Activated T-cell treated with anti-CD3 and anti-CD28 coated beads, Interleukin-2, amount 50 U/mL, for 24 hours (primary cell): Measurements from ENCODE around the gene MEX3A.
"Not testable (repeated sequence)": the region's sequence is repeated elsewhere in the genome, so short reads cannot be mapped to it uniquely, and the experiment has no call there.

Experiments used
- DNase-seq: peaks from one replicate; pipeline ENCODE4 v3.0.0-alpha.2; 2020
- H3K27ac Mint-ChIP-seq: 2 replicates; pipeline ENCODE4 v1.8.0; 2020; ENCODE audit warnings: mild to moderate bottlenecking, mixed read lengths
- H3K27me3 Mint-ChIP-seq: 2 replicates; pipeline ENCODE4 v1.8.0; 2020; ENCODE audit warnings: mixed read lengths
- H3K36me3 Mint-ChIP-seq: 2 replicates; pipeline ENCODE4 v1.8.0; 2020; ENCODE audit warnings: low read depth, mixed read lengths
- H3K4me1 Mint-ChIP-seq: 2 replicates; pipeline ENCODE4 v1.8.0; 2020; ENCODE audit warnings: low read depth, mixed read lengths
- H3K4me3 Mint-ChIP-seq: 2 replicates; pipeline ENCODE4 v1.8.0; 2020; ENCODE audit warnings: mild to moderate bottlenecking, moderate library complexity, mixed read lengths
- H3K9me3 Mint-ChIP-seq: 2 replicates; pipeline ENCODE4 v1.8.0; 2020; ENCODE audit warnings: mixed read lengths

The MEX3A gene

DNA sequence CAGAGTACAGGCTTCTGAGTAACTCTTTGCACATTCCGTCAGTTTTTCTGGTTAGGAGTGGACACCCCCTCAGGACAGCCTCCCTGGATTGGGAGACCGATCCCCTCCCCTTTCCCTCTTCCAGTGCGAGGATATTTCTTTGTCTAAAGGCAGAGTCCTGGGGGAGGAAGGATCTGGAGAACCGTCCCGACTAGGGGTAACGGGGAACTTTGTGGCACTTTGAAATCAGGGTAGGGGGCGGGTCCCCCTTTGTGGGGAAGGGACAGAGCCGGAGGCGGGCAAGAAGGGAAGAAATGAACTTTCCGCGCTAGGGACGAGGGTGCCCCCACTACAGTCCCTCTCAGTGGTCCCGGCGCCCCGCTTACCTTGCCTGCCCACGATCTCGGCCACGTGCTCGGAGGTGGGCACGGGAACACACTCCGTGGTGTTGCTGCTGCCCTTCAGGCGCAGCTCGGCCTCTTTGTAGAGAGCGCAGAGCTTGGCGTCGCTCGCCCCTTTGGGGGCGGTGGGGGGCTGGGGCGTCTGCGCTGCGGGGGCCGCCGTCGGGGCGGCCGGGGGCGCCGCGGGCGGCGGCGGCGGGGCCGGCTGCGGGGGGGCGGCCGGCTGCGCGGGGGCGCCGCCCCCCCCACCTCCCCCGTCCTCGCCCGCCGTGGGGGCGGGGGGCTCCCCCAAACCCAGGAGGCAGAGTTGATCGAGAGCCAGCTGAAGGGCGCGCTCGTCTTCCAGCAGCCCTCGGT, 917 bp downstream of the MEX3A start:
- H3K36me3 Mint-ChIP-seq: no peaks in the 10 kb centered on the region

DNA sequence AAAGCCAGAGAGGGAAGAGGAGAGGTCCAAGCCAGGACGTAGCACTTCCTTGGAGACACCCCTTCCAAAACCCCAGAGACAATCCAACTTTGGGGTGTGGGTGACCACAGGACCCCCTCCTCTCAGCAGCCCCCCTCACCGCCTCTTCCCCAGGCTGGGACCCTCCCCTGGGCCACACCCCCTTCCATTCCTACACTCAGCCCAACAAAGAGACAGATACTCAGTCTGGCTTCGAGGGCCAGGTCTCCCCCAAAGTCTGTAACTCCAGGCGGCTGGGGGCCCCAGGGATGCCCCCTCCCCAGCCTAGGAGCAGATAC, 1.4 kb downstream of the MEX3A start:
- H3K4me1 Mint-ChIP-seq: peaks cover 22% of the 10 kb centered on the region
- peak overlapping the region; percentile 55 for H3K4me3 Mint-ChIP-seq
- no peak overlapping the region for H3K27ac Mint-ChIP-seq
- H3K36me3 Mint-ChIP-seq: no peaks in the 10 kb centered on the region
- DNase-seq: no peak
- peaks cover 46% of the 10 kb centered on the region for H3K27me3 Mint-ChIP-seq
- no peaks in the 10 kb centered on the region for H3K9me3 Mint-ChIP-seq

More for the DNA sequence above, 917 bp downstream of the MEX3A start:
- Mint-ChIP-seq H3K4me3 (peak overlapping the region; percentile 66), H3K9me3 (no peaks in the 10 kb centered on the region), H3K27ac (no peak overlapping the region), H3K4me1 (peaks cover 21% of the 10 kb centered on the region), H3K27me3 (peaks cover 50% of the 10 kb centered on the region)
- DNase-seq: no peak

DNA sequence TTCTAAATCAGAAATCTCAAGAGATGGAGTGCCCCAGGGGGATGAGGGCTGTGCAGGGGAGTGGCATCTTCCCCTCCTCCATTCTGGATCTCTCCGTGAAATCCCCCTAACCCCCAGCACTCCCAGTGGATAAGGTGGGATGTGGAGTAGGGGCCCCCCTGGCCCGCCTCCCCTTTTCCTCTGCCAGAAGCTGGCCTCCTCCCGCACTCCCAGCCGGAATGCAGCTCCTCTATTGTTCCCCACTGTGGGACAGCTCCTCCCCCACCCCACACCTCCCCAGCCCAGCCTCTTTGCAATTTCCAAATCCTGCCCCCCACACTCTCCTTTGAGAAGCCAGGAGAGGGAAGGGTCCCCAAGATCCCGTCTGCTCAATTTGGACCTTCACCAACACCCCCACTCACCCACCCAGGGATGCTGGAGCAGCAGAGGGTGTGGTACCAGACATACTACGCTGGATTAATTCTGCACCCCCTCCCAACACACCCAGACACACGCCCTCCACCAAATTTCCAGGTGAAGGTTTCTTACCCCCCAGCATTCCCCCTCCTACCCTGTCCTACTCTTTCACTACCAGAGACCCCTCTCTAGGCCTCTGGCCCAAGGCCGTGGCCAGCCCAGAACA, 1.9 kb downstream of the MEX3A start:
- Mint-ChIP-seq H3K27me3 (peaks cover 44% of the 10 kb centered on the region), H3K27ac (no peak overlapping the region), H3K4me1 (peaks cover 24% of the 10 kb centered on the region), H3K36me3 (no peaks in the 10 kb centered on the region), H3K4me3 (no peak overlapping the region), H3K9me3 (no peaks in the 10 kb centered on the region)
- no peak for DNase-seq

DNA sequence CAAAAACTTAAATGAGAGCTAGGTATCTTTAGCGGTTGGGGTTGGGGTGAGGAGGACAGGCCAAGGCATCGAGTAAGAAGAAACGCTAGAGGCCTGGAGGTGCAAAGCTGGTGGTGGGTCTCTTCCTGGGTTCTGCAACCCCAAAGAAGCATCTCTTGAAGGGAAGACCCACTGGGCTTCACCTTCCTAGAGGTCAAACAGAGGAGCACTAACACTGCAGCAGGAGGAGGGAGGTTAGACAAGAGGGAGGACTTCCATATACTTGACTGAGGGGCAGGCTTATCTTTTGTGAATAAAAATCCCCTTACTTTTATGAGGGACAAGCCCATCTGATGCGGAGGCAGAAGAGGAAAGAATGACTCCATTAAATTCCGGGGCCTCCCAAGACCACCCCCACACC, 2.5 kb downstream of the MEX3A start:
- no peak for DNase-seq
- Mint-ChIP-seq H3K27me3 (peaks cover 38% of the 10 kb centered on the region), H3K4me3 (no peak overlapping the region), H3K36me3 (no peaks in the 10 kb centered on the region), H3K9me3 (no peaks in the 10 kb centered on the region), H3K4me1 (peaks cover 24% of the 10 kb centered on the region), H3K27ac (no peak overlapping the region)

DNA sequence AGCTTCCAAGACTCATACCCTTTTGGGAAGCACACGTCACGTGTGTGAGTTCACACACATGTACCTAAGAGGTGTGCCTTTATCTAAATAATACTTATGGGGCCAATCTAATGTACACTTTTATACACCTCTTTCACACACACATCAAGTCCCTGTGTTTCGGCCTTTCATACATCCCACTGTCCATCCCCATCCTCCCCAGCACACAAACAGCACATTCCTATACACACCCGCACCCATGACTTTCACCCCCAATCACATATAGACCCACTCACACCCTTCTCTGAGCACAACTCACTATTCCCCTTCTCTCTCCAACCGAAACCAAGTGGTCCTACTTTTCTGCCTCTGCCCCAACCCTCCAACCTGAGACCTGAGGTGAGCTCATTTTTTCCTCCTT, 3.5 kb downstream of the MEX3A start:
- Mint-ChIP-seq H3K27ac (no peak overlapping the region), H3K4me1 (peaks cover 23% of the 10 kb centered on the region), H3K36me3 (no peaks in the 10 kb centered on the region), H3K9me3 (no peaks in the 10 kb centered on the region), H3K27me3 (peaks cover 28% of the 10 kb centered on the region), H3K4me3 (no peak overlapping the region)
- DNase-seq: no peak

DNA sequence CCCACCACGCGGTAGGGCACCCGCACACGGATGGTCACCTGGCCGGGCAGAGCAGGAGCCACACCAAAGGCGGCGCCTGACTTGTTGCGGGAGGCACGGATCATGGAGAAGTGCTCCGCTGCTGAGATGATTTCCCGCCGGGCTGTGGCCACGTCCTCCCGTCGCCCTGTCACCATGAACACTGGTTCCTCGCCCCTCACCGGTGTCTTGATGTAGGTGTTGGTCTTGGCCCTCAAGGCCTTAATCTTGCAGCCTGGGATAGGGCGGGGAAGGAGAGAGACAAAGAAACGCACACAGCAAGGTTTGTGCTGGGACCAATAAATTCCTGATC, 4.9 kb downstream of the MEX3A start:
- H3K9me3 Mint-ChIP-seq: no peaks in the 10 kb centered on the region
- H3K4me1 Mint-ChIP-seq: peaks cover 16% of the 10 kb centered on the region
- no peak overlapping the region for H3K4me3 Mint-ChIP-seq
- H3K27me3 Mint-ChIP-seq: peaks cover 20% of the 10 kb centered on the region
- no peaks in the 10 kb centered on the region for H3K36me3 Mint-ChIP-seq
- no peak for DNase-seq
- H3K27ac Mint-ChIP-seq: no peak overlapping the region

DNA sequence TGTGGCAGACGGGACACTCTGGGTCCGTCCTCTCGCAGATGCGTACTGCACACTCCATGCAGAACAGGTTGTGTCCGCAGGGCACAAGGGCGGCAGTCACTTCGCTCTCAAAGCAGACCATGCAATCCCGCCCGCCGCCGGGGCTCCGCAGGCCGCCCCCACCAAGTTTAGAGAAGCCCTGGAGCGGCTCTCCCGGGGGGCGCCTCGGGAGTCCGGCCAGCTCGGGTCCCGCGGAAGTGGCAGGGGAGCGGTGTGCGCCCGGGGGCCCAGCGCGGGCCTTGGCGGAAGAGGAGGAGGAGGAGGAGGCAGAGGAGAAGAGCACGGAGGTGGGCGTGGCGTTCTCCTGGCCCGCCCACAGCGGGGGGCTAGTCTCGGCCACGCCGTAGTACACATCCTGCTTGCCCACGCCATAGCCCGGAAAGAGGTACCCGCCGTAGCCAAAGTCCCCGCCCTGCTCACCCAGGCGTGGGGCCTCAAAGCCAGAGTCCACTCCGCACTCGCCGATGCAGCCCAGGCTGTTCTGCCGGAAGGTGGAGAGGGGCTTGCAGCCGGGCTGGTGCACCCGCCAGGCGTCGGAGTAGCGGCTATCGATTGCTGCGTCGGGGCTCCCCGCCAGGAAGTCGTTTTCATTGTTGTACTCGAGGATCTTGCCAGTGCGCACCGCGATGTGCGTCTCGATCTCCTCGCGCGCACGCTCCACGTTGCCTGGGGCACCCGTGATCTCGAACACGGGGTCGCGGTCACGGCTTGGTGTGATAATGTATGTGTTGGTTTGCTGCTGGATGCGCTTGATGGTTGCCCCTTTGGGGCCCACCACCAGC, 5.4 kb downstream of the MEX3A start:
- Mint-ChIP-seq H3K27me3 (peaks cover 20% of the 10 kb centered on the region), H3K36me3 (no peaks in the 10 kb centered on the region), H3K4me3 (peak overlapping the region; percentile 64), H3K4me1 (peaks cover 15% of the 10 kb centered on the region), H3K27ac (no peak overlapping the region), H3K9me3 (no peaks in the 10 kb centered on the region)
- DNase-seq: peak; percentile 45

DNA sequence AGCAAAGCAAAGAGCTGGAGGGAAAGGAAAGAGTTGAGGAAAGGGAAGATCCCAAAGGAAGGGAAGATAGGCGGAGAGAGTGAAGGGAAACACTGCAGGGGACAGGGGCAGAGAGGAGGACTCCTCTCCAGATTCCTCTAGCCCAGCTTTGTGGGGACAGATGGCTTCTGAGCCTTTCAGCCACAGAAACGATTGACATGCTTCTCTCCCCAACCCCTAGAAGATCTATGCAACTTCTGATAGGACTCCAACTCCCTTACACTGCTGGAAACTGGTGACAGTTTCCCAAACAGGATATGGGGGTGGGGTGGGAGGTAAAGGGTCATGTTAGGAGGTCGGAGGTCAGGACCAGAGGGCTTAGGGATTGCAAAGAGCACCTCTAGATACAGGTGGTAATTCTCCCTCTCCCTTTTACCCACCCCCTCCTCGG, 6.5 kb downstream of the MEX3A start:
- H3K4me3 Mint-ChIP-seq: peak overlapping the region; percentile 64

DNA sequence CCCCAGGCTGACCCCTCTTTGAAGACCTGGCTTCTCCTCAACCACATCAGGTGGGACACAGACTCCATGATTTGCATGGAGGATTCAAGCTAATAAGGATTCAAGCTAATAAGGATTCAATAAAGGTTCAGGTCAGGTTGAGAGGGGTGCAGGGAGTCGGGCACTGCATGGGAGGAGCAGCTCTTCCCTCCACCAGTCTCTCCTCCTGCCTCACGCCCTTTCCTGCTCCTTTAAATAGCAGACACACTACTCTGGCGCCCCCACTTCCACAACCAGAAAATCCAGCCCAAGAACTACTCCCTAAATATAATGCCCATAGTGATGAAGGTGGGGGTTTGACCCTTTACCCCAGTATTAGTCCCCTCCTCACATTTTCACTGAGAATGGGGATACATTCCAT, 7.1 kb downstream of the MEX3A start:
- no peak for DNase-seq
- Mint-ChIP-seq H3K36me3 (no peaks in the 10 kb centered on the region), H3K4me1 (peaks cover 10% of the 10 kb centered on the region), H3K27ac (no peak overlapping the region), H3K27me3 (peaks cover 13% of the 10 kb centered on the region), H3K9me3 (no peaks in the 10 kb centered on the region), H3K4me3 (no peak overlapping the region)

More for the DNA sequence above, 6.5 kb downstream of the MEX3A start:
- DNase-seq: no peak
- Mint-ChIP-seq H3K4me1 (peaks cover 10% of the 10 kb centered on the region), H3K27ac (no peak overlapping the region), H3K27me3 (peaks cover 14% of the 10 kb centered on the region), H3K36me3 (no peaks in the 10 kb centered on the region), H3K9me3 (no peaks in the 10 kb centered on the region)

DNA sequence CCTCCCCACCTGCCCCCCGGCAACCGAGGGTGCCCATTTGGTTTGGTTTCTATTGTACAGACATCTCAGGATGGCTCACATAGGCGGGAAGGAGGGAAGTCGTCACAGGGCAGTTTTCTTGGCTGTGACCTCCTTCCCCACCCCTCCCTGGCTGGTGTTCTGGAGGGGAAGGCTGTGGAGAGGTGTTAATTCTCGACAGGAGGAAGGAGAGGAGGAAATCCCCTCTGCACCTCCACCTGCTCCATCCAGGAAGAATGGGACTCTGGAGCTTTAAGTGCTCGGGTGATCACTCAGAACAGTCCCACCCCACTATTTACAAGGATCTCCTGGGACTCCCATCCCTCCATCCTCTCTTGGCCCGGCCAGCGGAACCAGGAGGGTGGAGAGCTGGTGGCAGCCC, 7.6 kb downstream of the MEX3A start:
- Mint-ChIP-seq H3K27me3 (peaks cover 13% of the 10 kb centered on the region), H3K4me3 (no peak overlapping the region), H3K9me3 (no peaks in the 10 kb centered on the region), H3K27ac (no peak overlapping the region), H3K4me1 (peaks cover 10% of the 10 kb centered on the region), H3K36me3 (no peaks in the 10 kb centered on the region)
- no peak for DNase-seq

DNA sequence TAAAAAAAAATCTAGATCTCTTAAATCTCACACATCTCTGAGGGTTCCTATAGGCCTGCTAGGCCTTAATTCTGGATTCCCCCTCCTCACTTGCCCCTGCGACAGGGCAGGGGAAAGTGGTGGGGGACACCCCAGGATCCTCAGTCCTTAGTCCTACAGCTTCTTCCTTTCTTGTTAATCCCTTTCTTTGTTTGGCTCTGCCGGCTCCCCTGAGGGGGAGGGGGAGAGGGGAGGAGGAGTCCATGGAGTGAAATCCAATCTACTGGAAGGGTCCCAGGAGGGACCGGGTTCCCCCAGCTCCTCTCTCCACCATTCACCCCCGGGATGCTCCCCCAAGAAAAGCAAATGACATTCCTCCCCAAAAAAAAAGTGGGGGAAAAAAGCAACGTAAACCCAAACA, 8.5 kb downstream of the MEX3A start:
- H3K4me3 Mint-ChIP-seq: no peak overlapping the region
- H3K9me3 Mint-ChIP-seq: no peaks in the 10 kb centered on the region
- peaks cover 10% of the 10 kb centered on the region for H3K4me1 Mint-ChIP-seq

DNA sequence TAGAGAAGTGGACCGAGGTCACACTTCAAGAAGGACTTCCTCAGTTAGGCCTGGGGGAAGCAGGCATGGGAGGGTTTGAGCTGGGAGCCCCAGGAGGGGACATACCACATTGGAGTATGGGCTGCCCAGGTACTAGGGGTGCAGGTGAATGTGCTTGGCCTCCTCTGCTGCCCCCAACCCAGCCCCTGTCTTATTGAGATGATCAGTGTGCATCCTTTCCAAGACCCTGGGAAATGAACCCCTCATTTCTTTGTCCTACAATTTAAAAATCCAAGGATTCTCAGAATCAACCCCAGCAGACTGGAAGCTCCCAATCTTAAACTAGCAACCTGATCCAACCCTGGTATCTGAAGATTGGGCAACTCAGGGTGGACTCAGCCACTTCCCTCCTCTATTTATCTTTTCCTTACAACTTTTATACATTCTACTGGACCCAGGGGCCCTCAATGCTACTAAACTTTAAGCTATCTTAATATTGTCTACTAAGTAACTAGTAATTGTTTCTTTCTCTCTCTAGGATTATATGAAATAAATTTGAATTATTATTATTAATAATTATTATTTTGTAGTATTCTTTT, 9.1 kb downstream of the MEX3A start:
- no peak overlapping the region for H3K27ac Mint-ChIP-seq
- H3K4me1 Mint-ChIP-seq: peaks cover 10% of the 10 kb centered on the region
- no peaks in the 10 kb centered on the region for H3K36me3 Mint-ChIP-seq
- H3K9me3 Mint-ChIP-seq: no peaks in the 10 kb centered on the region
- DNase-seq: no peak
- no peak overlapping the region for H3K4me3 Mint-ChIP-seq
- H3K27me3 Mint-ChIP-seq: peaks cover 10% of the 10 kb centered on the region

More for the DNA sequence above, 8.5 kb downstream of the MEX3A start:
- H3K27me3 Mint-ChIP-seq: peaks cover 10% of the 10 kb centered on the region
- no peaks in the 10 kb centered on the region for H3K36me3 Mint-ChIP-seq
- no peak overlapping the region for H3K27ac Mint-ChIP-seq
- no peak for DNase-seq

DNA sequence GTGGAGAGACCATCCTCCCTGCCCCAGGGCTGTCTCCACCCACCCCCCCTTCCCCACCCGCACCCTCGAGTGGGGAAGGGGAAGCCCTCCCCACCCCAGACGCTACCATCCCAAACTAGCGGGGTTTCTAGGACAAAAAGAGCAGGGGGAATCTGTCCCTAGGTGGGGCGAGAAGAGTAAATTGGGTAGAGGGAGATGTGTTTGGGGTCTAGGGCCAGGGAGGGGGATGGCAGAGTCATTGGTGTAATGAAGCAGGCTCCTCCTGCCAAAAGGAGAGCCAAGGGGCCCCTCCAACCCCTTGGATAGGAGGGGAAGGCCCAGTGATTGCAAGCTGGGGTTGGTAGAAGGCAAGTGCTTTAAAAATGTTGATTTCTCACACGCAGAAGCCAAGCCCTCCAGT, 10.0 kb downstream of the MEX3A start:
- H3K4me1 Mint-ChIP-seq: peaks cover 10% of the 10 kb centered on the region
- DNase-seq: no peak
- no peaks in the 10 kb centered on the region for H3K36me3 Mint-ChIP-seq
- H3K27ac Mint-ChIP-seq: no peak overlapping the region
- H3K9me3 Mint-ChIP-seq: no peaks in the 10 kb centered on the region
- no peak overlapping the region for H3K4me3 Mint-ChIP-seq
- peaks cover 5% of the 10 kb centered on the region for H3K27me3 Mint-ChIP-seq

DNA sequence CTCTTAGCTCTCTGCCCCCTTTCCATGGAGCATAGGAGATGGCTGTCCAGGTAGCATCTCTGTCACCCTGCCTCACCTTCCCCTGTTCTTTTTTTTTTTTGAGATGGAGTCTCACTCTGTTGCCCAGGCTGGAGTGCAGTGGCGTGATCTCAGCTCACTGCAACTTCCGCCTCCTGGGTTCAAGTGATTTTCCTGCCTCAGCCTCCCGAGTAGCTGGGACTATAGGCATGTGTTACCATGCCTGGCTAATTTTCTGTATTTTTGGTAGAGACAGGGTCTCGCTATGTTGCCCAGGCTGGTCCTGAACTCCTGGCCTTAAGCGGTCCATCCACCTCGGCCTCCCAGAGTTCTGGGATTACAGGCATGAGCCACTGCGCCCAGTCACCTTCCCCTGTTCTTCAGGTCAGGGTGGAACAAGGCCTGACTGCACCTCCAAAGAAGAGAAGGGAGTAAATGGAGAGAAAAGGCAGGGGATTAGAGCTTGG, 10.9 kb downstream of the MEX3A start:
- H3K4me1 Mint-ChIP-seq, H3K27ac Mint-ChIP-seq, H3K36me3 Mint-ChIP-seq, H3K27me3 Mint-ChIP-seq, DNase-seq, H3K4me3 Mint-ChIP-seq, H3K9me3 Mint-ChIP-seq: not testable (repeated sequence)

DNA sequence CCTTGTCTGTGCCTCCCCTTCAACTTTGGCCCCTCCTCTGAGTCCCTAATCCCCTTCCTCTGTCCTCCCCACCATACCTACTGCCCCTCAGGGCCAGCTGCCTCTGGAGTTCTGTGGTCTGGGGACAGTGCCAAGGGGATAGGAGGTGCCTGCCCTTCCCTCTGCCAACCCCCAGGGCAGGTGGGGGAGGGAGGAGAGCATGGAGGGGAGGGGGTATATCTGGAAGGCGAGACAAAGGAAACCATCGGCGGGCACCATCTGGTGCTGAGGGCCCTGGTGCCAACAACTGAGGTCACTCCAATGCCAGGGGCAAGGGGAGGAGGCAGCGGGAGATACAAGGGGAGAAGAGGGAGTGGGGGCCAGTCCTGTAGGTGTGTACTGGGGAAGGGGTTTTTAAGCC, 11.7 kb downstream of the MEX3A start:
- no peak overlapping the region for H3K4me3 Mint-ChIP-seq
- H3K9me3 Mint-ChIP-seq: no peaks in the 10 kb centered on the region
- H3K27ac Mint-ChIP-seq: no peak overlapping the region
- H3K27me3 Mint-ChIP-seq: peaks cover 2% of the 10 kb centered on the region
- peaks cover 11% of the 10 kb centered on the region for H3K4me1 Mint-ChIP-seq
- H3K36me3 Mint-ChIP-seq: no peaks in the 10 kb centered on the region
- no peak for DNase-seq
